Fibroblast of lung (primary cell): ENCODE results near the gene INTS14.

ENCODE experiments used
- EZH2 ChIP-seq: IDR thresholded peaks from 2 replicates; pipeline ENCODE4 v1.5.1; 2012; ENCODE audit warnings: low read length, control low read depth, mild to moderate bottlenecking; ENCODE audit errors: missing control alignments
- TF ChIP-seq, protein P1 (sequence below), 2 donors: IDR thresholded peaks in 1 of 2; conservative IDR thresholded peaks in 1 of 2; 1 replicate in 1 of 2; 2 replicates in 1 of 2; pipeline ENCODE4 v1.5.1; 2011 to 2012; ENCODE audit warnings: low read length in 2 of 2, control low read depth in 1 of 2, inconsistent platforms in 1 of 2, low read depth in 1 of 2, mild to moderate bottlenecking in 1 of 2

DNA sequence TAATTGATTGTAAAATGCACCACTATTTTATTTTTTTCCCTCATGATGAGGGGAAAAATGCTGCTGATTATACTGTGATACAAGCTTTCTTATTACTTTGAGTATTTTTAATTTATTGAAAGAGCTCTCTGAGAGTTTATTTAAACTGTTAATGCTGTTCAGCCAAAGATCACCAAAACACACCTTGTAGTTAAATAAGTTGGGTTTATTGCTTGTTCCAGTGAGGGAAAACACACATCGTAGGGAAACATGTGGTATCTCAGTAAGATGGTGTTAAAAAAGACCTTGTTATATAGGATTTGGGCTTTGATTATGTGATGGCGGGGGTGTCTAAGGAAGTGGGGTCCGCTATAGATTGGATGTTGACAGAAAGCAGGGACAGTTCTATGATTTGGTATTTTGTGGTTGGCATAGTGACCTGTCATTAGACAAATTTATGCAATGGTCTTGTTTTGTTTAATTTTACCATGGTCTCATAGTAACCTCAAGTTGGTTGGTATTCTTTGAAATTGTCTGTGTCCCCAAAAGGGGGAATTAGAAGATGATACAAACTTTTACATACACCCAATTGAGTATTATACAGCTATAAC, 69.6 kb downstream of the INTS14 start:
- TF ChIP-seq, protein P1, sequence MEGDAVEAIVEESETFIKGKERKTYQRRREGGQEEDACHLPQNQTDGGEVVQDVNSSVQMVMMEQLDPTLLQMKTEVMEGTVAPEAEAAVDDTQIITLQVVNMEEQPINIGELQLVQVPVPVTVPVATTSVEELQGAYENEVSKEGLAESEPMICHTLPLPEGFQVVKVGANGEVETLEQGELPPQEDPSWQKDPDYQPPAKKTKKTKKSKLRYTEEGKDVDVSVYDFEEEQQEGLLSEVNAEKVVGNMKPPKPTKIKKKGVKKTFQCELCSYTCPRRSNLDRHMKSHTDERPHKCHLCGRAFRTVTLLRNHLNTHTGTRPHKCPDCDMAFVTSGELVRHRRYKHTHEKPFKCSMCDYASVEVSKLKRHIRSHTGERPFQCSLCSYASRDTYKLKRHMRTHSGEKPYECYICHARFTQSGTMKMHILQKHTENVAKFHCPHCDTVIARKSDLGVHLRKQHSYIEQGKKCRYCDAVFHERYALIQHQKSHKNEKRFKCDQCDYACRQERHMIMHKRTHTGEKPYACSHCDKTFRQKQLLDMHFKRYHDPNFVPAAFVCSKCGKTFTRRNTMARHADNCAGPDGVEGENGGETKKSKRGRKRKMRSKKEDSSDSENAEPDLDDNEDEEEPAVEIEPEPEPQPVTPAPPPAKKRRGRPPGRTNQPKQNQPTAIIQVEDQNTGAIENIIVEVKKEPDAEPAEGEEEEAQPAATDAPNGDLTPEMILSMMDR (conservative IDR thresholded peaks at IDR 0.05 in 1 of 2, IDR thresholded peaks at IDR 0.05 in 1 of 2; ENCODE audit: low read depth in 1 of 2, low read length in 2 of 2) = no peak
- no peak for TF ChIP-seq EZH2
